ENCODE results near the gene LTBP3. TPM values are rescaled to one million over a fixed set of nuclear protein-coding genes. Genes with fewer than 3 reads are reported as not detected.

Gene LTBP3
- total RNA-seq, 2 experiments from 2014 or later = 57.8 to 72.7 TPM

GRCh38 chr11:65585396-65586246 is 27.5 kb upstream of the LTBP3 start:
- no peak for DNase-seq
- Mint-ChIP-seq H3K4me1 (peaks cover 39% of the 10 kb centered on the region), H3K27me3 (no peaks in the 10 kb centered on the region), H3K36me3 (ENCODE audit: low read depth) (peaks cover 52% of the 10 kb centered on the region), H3K27ac (peak overlapping the region; percentile 65), H3K4me3 (no peak overlapping the region), H3K9me3 (ENCODE audit: low read depth) (no peaks in the 10 kb centered on the region)
- ChIA-PET POLR2A (interaction anchor here (1.1 kb wide), 1 partner anchor 8 kb away, joined by 4 read pairs; no protein-coding TSS in a partner anchor), CTCF (interaction anchor here (0.9 to 5.0 kb wide), 4 partner anchors 8 to 45 kb away, joined by 3 to 56 read pairs (median 27); partner anchors contain the start of gene EHBP1L1)
- intact Hi-C loops (cut with DNase I, micrococcal nuclease) = loop anchor here in 1 of 2 experiments (5.0 kb wide), 1 partner anchor 218 kb away; no protein-coding TSS in a partner anchor
- no peak for ATAC-seq

DNA sequence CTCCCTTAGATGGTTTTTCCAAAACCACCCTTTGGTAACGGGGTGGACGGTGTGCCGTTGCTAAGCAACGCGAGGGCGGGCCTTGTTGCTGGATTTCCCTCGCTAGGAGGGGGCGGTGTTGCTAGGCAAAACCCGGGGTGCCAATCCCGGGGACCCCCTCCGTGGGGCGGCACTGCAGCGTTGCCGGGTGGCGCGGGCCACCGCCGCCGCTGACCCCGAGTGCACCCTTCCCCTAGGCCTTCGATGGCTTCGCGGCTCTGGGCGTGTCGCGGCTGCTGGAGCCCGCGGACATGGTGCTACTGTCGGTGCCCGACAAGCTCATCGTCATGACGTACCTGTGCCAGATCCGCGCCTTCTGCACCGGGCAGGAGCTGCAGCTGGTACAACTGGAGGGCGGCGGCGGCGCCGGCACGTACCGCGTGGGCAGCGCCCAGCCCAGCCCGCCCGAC is 26.6 kb upstream of the LTBP3 start:
- intact Hi-C loops (cut with DNase I, micrococcal nuclease) = loop anchor here in 1 of 2 experiments (5.0 kb wide), 1 partner anchor 217 kb away; no protein-coding TSS in a partner anchor
- H3K4me1 Mint-ChIP-seq = peaks cover 37% of the 10 kb centered on the region

DNA sequence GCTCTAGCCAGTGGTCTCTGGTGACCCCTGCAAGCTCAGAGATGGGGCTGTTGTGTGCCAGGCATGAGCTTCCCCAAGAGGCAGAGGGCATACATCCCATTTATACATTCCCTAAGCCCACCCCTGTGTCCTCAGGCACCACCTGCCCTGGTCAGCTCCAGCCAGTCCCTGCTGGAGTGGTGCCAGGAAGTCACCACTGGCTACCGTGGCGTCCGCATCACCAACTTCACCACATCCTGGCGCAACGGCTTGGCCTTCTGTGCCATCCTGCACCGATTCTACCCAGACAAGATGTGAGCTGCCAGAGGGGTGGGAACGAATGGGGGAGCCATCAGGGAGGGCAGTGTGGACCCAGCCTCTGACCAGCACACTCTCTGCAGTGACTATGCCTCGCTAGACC is 25.9 kb upstream of the LTBP3 start:
- peaks cover 35% of the 10 kb centered on the region for H3K4me1 Mint-ChIP-seq
- POLR2A ChIA-PET = no interaction called here
- CTCF ChIA-PET = interaction anchor here (1.1 to 1.8 kb wide), 2 partner anchors 9 to 13 kb away, joined by 3 to 5 read pairs; no protein-coding TSS in a partner anchor
- no peaks in the 10 kb centered on the region for H3K27me3 Mint-ChIP-seq
- ATAC-seq (no peak), DNase-seq (no peak)
- no peak overlapping the region for H3K4me3 Mint-ChIP-seq
- no peak overlapping the region for H3K27ac Mint-ChIP-seq
- intact Hi-C loops (cut with DNase I, micrococcal nuclease) = no loop called here
- H3K36me3 Mint-ChIP-seq (ENCODE audit: low read depth) = peaks cover 59% of the 10 kb centered on the region
- no peaks in the 10 kb centered on the region for H3K9me3 Mint-ChIP-seq (ENCODE audit: low read depth)

More for the DNA sequence above, 26.6 kb upstream of the LTBP3 start:
- ChIA-PET CTCF (interaction anchor here (0.9 to 1.8 kb wide), 3 partner anchors 8 to 13 kb away, joined by 3 to 5 read pairs (median 3); no protein-coding TSS in a partner anchor), POLR2A (interaction anchor here (1.1 kb wide), 1 partner anchor 9 kb away, joined by 4 read pairs; no protein-coding TSS in a partner anchor)
- H3K36me3 Mint-ChIP-seq (ENCODE audit: low read depth) = peaks cover 53% of the 10 kb centered on the region
- ATAC-seq (no peak), DNase-seq (no peak)
- H3K27me3 Mint-ChIP-seq = no peaks in the 10 kb centered on the region
- H3K9me3 Mint-ChIP-seq (ENCODE audit: low read depth) = no peaks in the 10 kb centered on the region
- no peak overlapping the region for H3K4me3 Mint-ChIP-seq
- H3K27ac Mint-ChIP-seq = no peak overlapping the region

DNA sequence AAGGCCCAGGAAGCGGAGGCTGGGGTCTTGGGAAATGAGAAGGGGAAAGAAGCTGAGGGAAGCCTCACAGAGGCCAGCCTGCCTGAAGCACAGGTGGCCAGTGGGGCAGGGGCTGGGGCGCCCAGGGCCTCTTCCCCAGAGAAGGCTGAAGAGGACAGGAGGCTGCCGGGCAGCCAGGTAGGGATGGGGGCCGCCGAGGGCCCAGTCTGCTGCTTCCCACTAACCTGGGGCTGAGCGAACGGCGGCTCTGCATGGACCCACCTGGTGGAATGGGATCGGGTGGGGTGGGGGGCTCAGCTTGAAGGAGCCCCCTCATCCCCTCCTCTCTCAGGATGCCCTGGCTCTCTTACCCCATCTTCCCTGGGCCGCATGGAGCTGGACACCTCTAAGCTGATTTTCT is 25.4 kb upstream of the LTBP3 start:
- Mint-ChIP-seq H3K4me1 (peaks cover 31% of the 10 kb centered on the region), H3K4me3 (no peak overlapping the region), H3K9me3 (ENCODE audit: low read depth) (no peaks in the 10 kb centered on the region), H3K27me3 (no peaks in the 10 kb centered on the region), H3K36me3 (ENCODE audit: low read depth) (peaks cover 62% of the 10 kb centered on the region), H3K27ac (peak overlapping the region; percentile 37)
- intact Hi-C loops (cut with DNase I, micrococcal nuclease) = no loop called here
- ChIA-PET POLR2A (no interaction called here), CTCF (interaction anchor here (1.1 to 1.8 kb wide), 2 partner anchors 10 to 12 kb away, joined by 3 to 5 read pairs; no protein-coding TSS in a partner anchor)
- no peak for ATAC-seq
- no peak for DNase-seq

- ChIA-PET POLR2A (interaction anchor here (0.6 kb wide), 1 partner anchor 33 kb away, joined by 7 read pairs; no protein-coding TSS in a partner anchor), CTCF (interaction anchor here (0.7 kb wide), 1 partner anchor 8 kb away, joined by 4 read pairs; no protein-coding TSS in a partner anchor)
- DNase-seq (no peak), ATAC-seq (no peak)
- H3K9me3 Mint-ChIP-seq (ENCODE audit: low read depth) = no peaks in the 10 kb centered on the region
- no peak overlapping the region for H3K4me3 Mint-ChIP-seq
- H3K36me3 Mint-ChIP-seq (ENCODE audit: low read depth) = peaks cover 56% of the 10 kb centered on the region
- peaks cover 25% of the 10 kb centered on the region for H3K4me1 Mint-ChIP-seq
- H3K27me3 Mint-ChIP-seq = no peaks in the 10 kb centered on the region
- intact Hi-C loops (cut with DNase I, micrococcal nuclease) = no loop called here
- H3K27ac Mint-ChIP-seq = no peak overlapping the region
Measured at GRCh38 chr11:65581928-65582327, 23.8 kb upstream of the LTBP3 start.

- no peak for ATAC-seq
- ChIA-PET POLR2A (no interaction called here), CTCF (interaction anchor here (0.9 kb wide), 1 partner anchor 36 kb away, joined by 3 read pairs; no protein-coding TSS in a partner anchor)
- intact Hi-C loops (cut with DNase I, micrococcal nuclease) = no loop called here
- Mint-ChIP-seq H3K4me1 (peaks cover 18% of the 10 kb centered on the region), H3K27ac (no peak overlapping the region), H3K27me3 (no peaks in the 10 kb centered on the region), H3K9me3 (ENCODE audit: low read depth) (no peaks in the 10 kb centered on the region), H3K4me3 (no peak overlapping the region), H3K36me3 (ENCODE audit: low read depth) (peaks cover 51% of the 10 kb centered on the region)
- no peak for DNase-seq
Measured at GRCh38 chr11:65580756-65581155, 22.6 kb upstream of the LTBP3 start.

DNA sequence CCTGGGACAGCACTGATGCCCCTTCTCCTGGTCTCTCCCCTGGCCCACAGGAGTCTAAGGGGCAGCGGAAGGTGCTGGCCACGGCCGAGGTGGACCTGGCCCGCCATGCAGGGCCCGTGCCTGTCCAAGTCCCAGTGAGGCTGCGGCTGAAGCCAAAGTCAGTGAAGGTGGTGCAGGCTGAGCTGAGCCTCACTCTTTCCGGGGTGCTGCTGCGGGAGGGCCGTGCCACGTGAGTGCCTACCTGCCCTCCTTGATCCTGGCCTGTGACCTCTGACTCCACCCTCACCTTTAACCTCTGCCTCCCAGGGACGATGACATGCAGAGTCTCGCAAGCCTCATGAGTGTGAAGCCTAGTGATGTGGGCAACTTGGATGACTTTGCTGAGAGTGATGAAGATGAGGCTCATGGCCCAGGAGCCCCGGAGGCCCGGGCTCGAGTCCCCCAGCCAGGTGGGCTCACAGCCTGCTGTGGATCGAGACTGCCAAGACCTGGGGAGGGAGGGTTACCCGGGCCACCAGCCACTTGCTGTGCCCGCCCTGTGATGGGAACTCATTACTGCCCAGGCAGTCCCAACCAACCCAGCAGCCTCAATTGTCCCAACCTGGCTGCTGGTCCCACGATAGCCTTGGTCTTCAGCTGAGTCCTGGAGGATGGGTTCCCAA is 22.0 kb upstream of the LTBP3 start:
- ATAC-seq (no peak), DNase-seq (no peak)
- intact Hi-C loops (cut with DNase I, micrococcal nuclease) = no loop called here
- Mint-ChIP-seq H3K4me1 (peaks cover 22% of the 10 kb centered on the region), H3K27me3 (no peaks in the 10 kb centered on the region), H3K9me3 (ENCODE audit: low read depth) (no peaks in the 10 kb centered on the region), H3K4me3 (no peak overlapping the region), H3K27ac (no peak overlapping the region), H3K36me3 (ENCODE audit: low read depth) (peaks cover 53% of the 10 kb centered on the region)
- ChIA-PET POLR2A (no interaction called here), CTCF (no interaction called here)

GRCh38 chr11:65579291-65579690 is 21.1 kb upstream of the LTBP3 start:
- Mint-ChIP-seq H3K9me3 (ENCODE audit: low read depth) (no peaks in the 10 kb centered on the region), H3K36me3 (ENCODE audit: low read depth) (peaks cover 52% of the 10 kb centered on the region), H3K4me3 (no peak overlapping the region), H3K27me3 (no peaks in the 10 kb centered on the region), H3K4me1 (peaks cover 28% of the 10 kb centered on the region), H3K27ac (no peak overlapping the region)
- ChIA-PET POLR2A (no interaction called here), CTCF (interaction anchor here (0.6 to 1.1 kb wide), 2 partner anchors 37 to 165 kb away, joined by 3 read pairs; no protein-coding TSS in a partner anchor)
- ATAC-seq (no peak), DNase-seq (no peak)
- intact Hi-C loops (cut with DNase I, micrococcal nuclease) = loop anchor here in 1 of 2 experiments (5.0 kb wide), 1 partner anchor 83 kb away; the partner anchor contains the start of gene RELA

DNA sequence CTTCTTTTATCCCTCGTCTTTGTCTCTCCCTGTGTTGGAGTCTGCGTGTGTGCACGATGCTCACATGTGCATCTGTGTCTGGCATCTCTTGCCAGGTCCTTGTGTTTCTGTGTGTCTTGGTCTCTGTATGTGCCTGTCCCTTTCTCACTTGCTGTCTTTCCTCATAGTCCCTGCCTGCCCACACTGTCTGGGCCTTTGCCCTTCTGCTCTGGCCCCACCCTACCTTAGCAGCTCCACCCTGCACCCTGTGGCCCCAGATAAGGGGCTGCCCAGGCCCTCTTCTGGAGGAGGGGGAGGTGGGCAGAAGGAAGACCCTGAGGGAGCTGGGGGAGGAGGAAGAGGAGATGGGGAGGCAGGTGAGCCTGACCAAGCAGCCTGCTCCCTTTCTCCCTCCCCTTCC is 20.5 kb upstream of the LTBP3 start:
- ChIA-PET CTCF (interaction anchor here (1.1 to 2.9 kb wide), 2 partner anchors 15 to 37 kb away, joined by 3 to 13 read pairs; no protein-coding TSS in a partner anchor), POLR2A (no interaction called here)
- no peaks in the 10 kb centered on the region for H3K27me3 Mint-ChIP-seq
- H3K27ac Mint-ChIP-seq = peak overlapping the region; percentile 2
- intact Hi-C loops (cut with DNase I, micrococcal nuclease) = loop anchor here in 1 of 2 experiments (5.0 kb wide), 1 partner anchor 84 kb away; the partner anchor contains the start of gene RELA
- no peak for DNase-seq
- peak overlapping the region; percentile 90 for H3K4me3 Mint-ChIP-seq
- no peak for ATAC-seq
- peaks cover 52% of the 10 kb centered on the region for H3K36me3 Mint-ChIP-seq (ENCODE audit: low read depth)
- peaks cover 29% of the 10 kb centered on the region for H3K4me1 Mint-ChIP-seq
- no peaks in the 10 kb centered on the region for H3K9me3 Mint-ChIP-seq (ENCODE audit: low read depth)

- Mint-ChIP-seq H3K27ac (peak overlapping the region; percentile 2), H3K9me3 (ENCODE audit: low read depth) (no peaks in the 10 kb centered on the region), H3K36me3 (ENCODE audit: low read depth) (peaks cover 51% of the 10 kb centered on the region), H3K4me3 (peak overlapping the region; percentile 90), H3K27me3 (no peaks in the 10 kb centered on the region), H3K4me1 (peaks cover 33% of the 10 kb centered on the region)
- ChIA-PET POLR2A (no interaction called here), CTCF (interaction anchor here (1.1 to 3.6 kb wide), 3 partner anchors 9 to 36 kb away, joined by 3 to 56 read pairs (median 13); no protein-coding TSS in a partner anchor)
- DNase-seq = no peak
- no peak for ATAC-seq
- intact Hi-C loops (cut with DNase I, micrococcal nuclease) = loop anchor here in 1 of 2 experiments (5.0 kb wide), 1 partner anchor 84 kb away; the partner anchor contains the start of gene RELA
Measured at GRCh38 chr11:65578134-65578533, 20.0 kb upstream of the LTBP3 start.

DNA sequence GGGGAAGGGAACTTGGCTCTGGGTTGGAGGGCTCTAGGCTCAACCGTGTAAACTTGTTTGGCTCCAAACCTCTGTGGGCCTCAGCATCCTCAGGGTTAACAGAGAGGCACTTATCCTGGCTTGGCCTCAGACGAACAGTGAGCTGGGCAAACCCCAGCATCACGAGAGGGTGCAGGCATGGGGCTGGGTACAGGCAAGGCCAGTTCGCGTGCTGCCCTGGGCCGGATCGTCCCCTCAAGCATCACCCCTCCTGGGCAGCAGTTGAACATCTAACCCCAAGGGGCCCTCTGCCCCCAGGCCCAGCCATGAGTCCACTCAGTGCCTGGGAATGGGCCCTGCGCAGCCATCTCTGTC is 19.6 kb upstream of the LTBP3 start:
- peaks cover 35% of the 10 kb centered on the region for H3K4me1 Mint-ChIP-seq
- no peaks in the 10 kb centered on the region for H3K9me3 Mint-ChIP-seq (ENCODE audit: low read depth)
- peaks cover 49% of the 10 kb centered on the region for H3K36me3 Mint-ChIP-seq (ENCODE audit: low read depth)
- CTCF ChIA-PET = interaction anchor here (2.9 to 3.6 kb wide), 3 partner anchors 9 to 37 kb away, joined by 13 to 56 read pairs (median 20); no protein-coding TSS in a partner anchor
- peak overlapping the region; percentile 90 for H3K4me3 Mint-ChIP-seq
- intact Hi-C loops (cut with DNase I, micrococcal nuclease) = loop anchor here in 1 of 2 experiments (5.0 kb wide), 1 partner anchor 85 kb away; the partner anchor contains the start of gene RELA
- no peak overlapping the region for H3K27ac Mint-ChIP-seq
- no peaks in the 10 kb centered on the region for H3K27me3 Mint-ChIP-seq
- DNase-seq = no peak
- POLR2A ChIA-PET = interaction anchor here (1.0 kb wide), 2 partner anchors 11 to 81 kb away, joined by 3 read pairs; no protein-coding TSS in a partner anchor
- ATAC-seq = no peak
